Measurements from ENCODE around the gene CAPZB.

CAPZB gene

DNA sequence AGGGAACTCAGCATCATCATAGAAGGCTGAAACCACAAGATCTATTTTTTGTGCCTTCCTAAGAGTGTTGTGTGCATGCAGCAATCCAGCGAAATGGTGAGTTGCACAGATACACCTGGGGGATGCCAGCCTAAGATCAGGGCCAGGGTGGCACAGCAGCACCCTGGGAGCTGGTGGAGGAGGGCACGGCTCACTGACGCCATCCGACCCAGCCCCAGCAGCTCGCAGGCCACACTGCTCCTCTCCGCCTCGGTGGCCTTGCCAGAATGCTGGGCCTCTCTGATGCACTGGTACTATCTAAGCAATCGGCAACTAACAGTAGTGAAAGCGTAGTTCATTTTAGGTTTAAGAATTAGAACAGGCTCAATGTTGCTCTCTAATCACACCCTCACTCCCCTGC is 37.8 kb downstream of the CAPZB start:
- ATAC-seq: no peak

GRCh38 chr1:19445417-19446342 is 39.7 kb downstream of the CAPZB start:
- ATAC-seq: no peak

DNA sequence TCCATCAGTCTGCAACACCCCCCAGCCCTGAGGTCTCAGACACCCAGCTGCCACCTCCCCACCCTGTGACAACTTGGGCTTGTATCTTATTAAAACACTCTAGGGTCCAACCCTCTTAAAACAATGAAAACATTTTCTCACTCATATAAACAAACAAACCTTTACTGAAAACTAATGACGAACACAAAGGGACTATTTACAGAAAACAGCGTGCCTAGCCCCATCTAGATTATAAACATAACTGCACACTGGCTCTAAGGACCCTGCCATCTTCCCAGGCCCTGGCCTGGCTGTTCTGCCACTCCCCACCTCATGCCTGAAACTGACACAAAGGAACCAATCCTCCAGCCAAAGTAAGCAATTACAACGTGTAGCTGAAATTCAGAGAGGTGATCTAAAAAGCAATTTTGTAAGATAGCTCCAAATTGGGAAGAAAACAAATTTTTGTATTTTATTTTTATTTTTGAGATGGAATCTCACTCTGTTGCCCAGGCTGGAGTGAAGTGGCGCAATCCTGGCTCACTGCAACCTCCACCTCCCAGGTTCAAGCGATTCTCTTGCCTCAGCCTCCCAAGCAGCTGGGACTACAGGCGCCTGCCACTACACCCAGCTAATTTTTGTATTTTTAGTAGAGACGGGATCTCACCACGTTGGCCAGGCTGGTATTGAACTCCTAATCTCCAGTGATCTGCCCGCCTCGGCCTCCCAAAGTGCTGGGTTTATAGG is 40.9 kb downstream of the CAPZB start:
- ATAC-seq: no peak

GRCh38 chr1:19443326-19443725 is 42.0 kb downstream of the CAPZB start:
- ATAC-seq: no peak

- ATAC-seq: no peak
Measured at GRCh38 chr1:19442154-19443096, 42.9 kb downstream of the CAPZB start.

- no peak for ATAC-seq
Measured at GRCh38 chr1:19441048-19441780, 44.1 kb downstream of the CAPZB start.

- ATAC-seq: no peak
Measured at GRCh38 chr1:19439464-19440171, 45.7 kb downstream of the CAPZB start.

DNA sequence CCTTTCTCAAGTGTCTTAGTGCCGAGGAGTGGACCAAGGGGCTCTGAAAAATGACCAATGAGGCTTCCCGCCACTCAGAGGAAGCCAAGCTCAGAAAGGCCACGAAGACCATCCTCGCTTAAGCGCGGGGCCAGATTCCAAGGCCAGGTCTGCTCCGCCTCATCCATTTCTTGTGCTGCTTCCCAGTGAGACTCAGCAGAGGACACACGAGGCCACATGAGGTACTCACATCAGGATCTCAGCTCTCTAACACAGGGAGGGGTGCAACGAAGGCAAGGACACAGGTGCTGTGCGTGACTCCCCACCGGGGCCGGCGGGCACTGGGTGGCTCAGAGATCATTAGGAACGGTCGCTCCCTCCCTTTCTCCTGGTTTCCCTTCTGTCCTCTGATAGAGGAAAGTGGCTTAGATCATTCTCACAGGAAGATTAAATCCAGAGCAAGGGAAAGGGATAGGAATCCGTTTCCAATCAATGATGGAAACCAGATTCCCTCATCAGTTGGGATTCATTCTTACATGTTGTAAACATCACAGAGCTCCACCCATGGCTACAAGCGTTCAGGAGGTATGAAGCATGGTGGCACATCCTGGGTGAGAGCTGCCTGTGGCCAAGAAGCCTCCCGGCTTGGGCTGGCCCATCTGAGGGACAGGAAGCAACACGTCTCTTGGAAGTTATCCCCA is 46.7 kb downstream of the CAPZB start:
- ATAC-seq: no peak

DNA sequence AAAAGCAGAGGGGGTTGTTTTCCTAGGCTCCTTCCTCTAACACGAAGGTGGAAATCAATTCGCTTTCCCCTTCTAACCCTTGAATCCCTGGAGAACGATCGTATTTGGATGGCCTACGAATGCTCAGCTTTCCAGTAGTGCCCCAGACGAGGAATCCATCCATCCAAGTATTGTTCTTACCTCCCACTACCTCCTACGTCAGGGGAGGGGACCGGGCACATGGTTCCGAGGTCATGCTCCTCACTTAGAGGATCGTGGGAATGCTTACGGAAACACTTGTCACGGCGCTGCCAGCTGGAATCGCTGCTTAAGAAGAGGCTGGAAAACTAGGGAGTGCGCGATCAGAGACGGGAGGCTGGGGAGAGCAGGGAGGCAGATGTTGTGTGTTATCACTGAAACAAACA is 47.4 kb downstream of the CAPZB start:
- no peak for ATAC-seq

DNA sequence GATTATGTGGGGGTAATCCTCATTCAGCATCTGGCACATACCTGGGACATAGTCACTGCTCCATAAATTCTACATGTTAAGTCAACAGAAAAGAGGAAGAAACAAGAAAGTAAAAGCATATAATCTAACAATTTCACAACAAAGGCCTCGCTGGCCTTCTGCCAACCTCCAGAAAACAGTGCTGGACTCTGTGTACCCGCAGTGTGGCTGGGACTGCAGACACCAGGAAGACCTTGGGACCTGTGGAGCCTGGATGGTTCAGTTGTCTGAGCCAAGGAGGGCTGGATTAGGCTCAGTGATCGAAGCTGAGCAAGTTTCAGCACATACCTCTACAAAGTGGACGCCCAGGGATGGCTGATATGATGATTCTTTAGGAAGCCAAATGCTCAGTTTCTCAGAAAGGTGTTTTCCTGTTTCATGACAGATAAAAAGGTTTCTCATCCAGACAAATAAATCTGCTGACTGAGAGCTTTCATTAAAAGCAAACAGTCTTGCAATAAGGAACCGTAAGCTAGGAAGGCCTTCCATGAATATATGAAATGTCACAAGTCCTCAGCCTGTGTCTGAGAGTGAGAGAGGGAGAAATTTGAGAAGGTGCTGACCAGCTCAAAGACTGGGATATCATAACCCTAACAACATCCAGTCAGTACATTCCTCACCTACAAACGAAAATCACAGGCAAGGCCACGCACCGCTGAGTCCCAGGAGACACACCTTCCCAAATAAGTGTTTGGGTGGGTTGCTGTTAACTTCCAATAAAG is 48.4 kb downstream of the CAPZB start:
- no peak for ATAC-seq

DNA sequence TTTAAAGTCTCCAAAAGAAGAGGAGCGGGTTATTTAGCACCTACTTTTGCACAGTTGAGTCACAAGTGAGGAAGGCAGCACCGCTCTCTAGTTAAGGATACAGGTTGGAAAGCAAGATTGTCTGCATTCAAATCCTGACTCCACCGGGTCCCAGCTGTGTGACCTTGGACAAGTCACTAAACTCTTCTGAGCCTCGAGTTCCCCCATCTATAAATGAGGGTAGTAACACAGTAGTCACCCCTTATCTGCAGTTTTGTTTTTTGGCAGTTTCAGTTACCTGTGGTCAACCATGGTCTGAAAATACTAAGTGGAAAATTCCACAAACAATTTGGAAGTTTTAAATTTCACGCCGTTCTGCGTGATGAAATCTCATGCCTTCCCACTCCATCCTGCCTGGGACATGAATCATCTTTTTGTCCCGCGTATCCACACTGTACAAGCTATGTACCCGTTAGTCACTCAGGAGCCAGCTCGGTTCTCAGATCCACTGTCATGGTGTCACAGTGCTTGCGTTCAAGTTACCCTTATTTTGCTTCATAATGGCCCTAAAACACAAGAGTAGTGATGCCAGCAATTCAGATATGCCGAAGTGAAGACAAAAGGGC is 49.4 kb downstream of the CAPZB start:
- ATAC-seq: peak; percentile 32 to 64

DNA sequence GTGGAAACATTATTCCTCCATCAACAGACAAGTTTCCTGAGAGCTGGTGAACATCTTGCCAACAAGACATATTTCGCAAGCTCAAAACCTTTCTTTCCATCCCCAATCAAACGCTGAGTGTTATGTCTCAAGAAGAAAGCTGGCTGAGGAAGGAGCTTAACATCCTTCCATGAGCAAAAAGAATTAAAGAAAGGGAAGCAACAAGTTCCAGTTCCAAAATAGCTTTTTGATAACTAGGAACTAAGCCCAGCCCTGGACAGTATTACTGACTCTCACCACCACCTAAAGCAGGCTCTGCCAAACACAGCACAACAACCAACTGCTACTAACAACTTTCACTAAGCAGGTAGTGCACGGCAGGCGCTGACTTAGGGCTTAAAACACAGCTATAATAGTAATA is 50.2 kb downstream of the CAPZB start:
- no peak for ATAC-seq

DNA sequence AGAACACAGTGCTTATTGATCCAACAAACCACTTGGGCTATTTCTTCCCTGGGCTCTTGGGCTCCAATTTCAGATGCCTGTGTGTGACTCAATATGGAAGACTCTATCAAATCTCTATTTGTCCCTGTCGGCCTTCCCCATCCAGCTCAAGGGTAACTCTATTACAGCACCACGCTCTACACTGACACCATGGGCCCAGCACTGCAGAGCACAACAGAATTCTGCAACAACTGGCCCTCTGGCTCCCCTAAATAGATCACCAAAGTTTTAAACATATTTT is 51.7 kb downstream of the CAPZB start:
- ATAC-seq: no peak

GRCh38 chr1:19432943-19433718 is 52.2 kb downstream of the CAPZB start:
- no peak for ATAC-seq

GRCh38 chr1:19430121-19431068 is 54.9 kb downstream of the CAPZB start:
- ATAC-seq: no peak

GRCh38 chr1:19429611-19430010 is 55.7 kb downstream of the CAPZB start:
- ATAC-seq: no peak

DNA sequence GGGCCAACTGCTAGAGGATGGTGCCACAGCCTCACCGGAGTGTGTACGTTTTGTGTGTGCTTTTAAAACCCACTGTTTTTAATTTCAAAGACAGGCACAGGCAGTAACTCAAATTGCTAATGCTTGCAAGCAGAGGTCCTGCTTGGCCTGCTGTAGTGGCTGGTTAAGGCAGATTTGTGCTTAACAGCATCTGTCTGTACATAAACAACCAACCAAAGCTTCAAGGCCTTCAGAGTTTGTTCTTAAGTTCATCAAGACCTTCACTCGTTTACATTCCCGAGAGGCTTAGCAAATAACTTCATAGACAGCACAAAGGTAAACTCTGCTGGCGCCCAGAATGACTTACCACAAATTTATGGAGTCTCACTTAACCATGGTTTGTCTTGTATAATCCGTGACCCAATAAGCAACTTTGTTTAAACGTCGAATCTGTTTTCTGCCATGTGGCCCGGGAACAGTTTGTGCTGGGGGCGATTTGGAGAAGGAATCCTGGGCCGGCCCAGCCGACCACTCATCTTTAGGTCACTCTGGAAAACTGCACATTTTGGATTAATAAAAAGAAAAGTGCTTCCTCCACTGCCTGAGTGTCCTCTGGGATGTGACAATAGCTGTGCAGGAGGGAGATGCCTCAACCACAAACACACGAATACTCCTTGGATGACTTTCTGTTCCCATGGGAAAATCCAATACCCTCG is 58.1 kb downstream of the CAPZB start:
- no peak for ATAC-seq

Measured in activated CD4-positive, CD25-positive, alpha-beta regulatory T cell treated with anti-CD3 and anti-CD28 coated beads, Interleukin-2, amount 50 U/mL, for 24 hours (primary cell).